ENCODE measurements around the gene ANKRD39. TPM values are rescaled to one million over a fixed set of nuclear protein-coding genes. Genes with fewer than 3 reads are reported as not detected.
"Not testable (repeated sequence)": the region's sequence is repeated elsewhere in the genome, so short reads cannot be mapped to it uniquely, and the experiment has no call there.

Gene ANKRD39
- total and polyA plus RNA-seq, 2 experiments from 2014 or later = 17.5 to 32.0 TPM

- not testable (repeated sequence) for H3K9me2 ChIP-seq (ENCODE audit: insufficient read depth); H3K36me3 Mint-ChIP-seq (ENCODE audit: low read depth); H3K4me2 ChIP-seq; H3K36me3 ChIP-seq (ENCODE audit: insufficient read depth); H3K4me1 ChIP-seq (ENCODE audit: insufficient read depth); H3F3A ChIP-seq (replicated peaks; ENCODE audit: low read depth); H4K20me1 ChIP-seq (replicated peaks; ENCODE audit: insufficient read depth); H3K27me3 ChIP-seq (ENCODE audit: insufficient read depth); H3K27ac ChIP-seq (ENCODE audit: low read depth); H3K79me2 ChIP-seq (replicated peaks; ENCODE audit: insufficient read depth); H3K27ac Mint-ChIP-seq; H3K4me3 ChIP-seq; ATAC-seq; H3K9me3 Mint-ChIP-seq; H3K4me3 Mint-ChIP-seq; H2AFZ ChIP-seq; DNase-seq (ENCODE audit: low spot score)
- H3K27me3 Mint-ChIP-seq (ENCODE audit: insufficient read depth, low read depth, poor library complexity) = peaks cover 15% of the 10 kb centered on the region
- peaks cover 32% of the 10 kb centered on the region for H3K4me1 Mint-ChIP-seq
These were observed 31.7 kb upstream of the ANKRD39 start for GRCh38 chr2:96889502-96889901.

- H3K27me3 Mint-ChIP-seq (ENCODE audit: insufficient read depth, low read depth, poor library complexity) = peaks cover 19% of the 10 kb centered on the region
- ATAC-seq (no peak), DNase-seq (ENCODE audit: low spot score) (no peak)
- no peak overlapping the region for H3K27ac ChIP-seq (ENCODE audit: low read depth)
- H3K9me3 Mint-ChIP-seq = no peaks in the 10 kb centered on the region
- H3K4me2 ChIP-seq = no peak overlapping the region
- no peaks in the 10 kb centered on the region for H3K36me3 ChIP-seq (ENCODE audit: insufficient read depth)
- no peaks in the 10 kb centered on the region for H3K9me2 ChIP-seq (ENCODE audit: insufficient read depth)
- no peaks in the 10 kb centered on the region for H4K20me1 ChIP-seq (replicated peaks; ENCODE audit: insufficient read depth)
- H3K4me1 ChIP-seq (ENCODE audit: insufficient read depth) = no peaks in the 10 kb centered on the region; the same call in 1 of the 2 replicates
- H3K79me2 ChIP-seq (replicated peaks; ENCODE audit: insufficient read depth) = no peaks in the 10 kb centered on the region
- H3K27ac Mint-ChIP-seq = no peak overlapping the region
- H3K4me3 ChIP-seq = no peak overlapping the region
- H3K27me3 ChIP-seq (ENCODE audit: insufficient read depth) = no peaks in the 10 kb centered on the region
- peaks cover 32% of the 10 kb centered on the region for H3K4me1 Mint-ChIP-seq
- H2AFZ ChIP-seq = no peak overlapping the region; the same call in 1 of the 2 replicates
- H3F3A ChIP-seq (replicated peaks; ENCODE audit: low read depth) = no peaks in the 10 kb centered on the region
- H3K4me3 Mint-ChIP-seq = no peak overlapping the region
- H3K36me3 Mint-ChIP-seq (ENCODE audit: low read depth) = no peaks in the 10 kb centered on the region
- TF ChIP-seq NANOG (IDR thresholded peaks at IDR 0.05; ENCODE audit: borderline replicate concordance) (no peak), STAT1 (IDR thresholded peaks at IDR 0.05; ENCODE audit: unreplicated experiment) (no peak), CTCF (conservative IDR thresholded peaks at IDR 0.05; ENCODE audit: low read depth in 2 of 2) (no peak), JUNB (IDR thresholded peaks at IDR 0.05; ENCODE audit: unreplicated experiment) (no peak), ETS1 (IDR thresholded peaks at IDR 0.05) (no peak), ZNF114 (CRISPR knock-in tag; IDR thresholded peaks at IDR 0.05) (no peak)
- TF ChIP-seq, protein P1, sequence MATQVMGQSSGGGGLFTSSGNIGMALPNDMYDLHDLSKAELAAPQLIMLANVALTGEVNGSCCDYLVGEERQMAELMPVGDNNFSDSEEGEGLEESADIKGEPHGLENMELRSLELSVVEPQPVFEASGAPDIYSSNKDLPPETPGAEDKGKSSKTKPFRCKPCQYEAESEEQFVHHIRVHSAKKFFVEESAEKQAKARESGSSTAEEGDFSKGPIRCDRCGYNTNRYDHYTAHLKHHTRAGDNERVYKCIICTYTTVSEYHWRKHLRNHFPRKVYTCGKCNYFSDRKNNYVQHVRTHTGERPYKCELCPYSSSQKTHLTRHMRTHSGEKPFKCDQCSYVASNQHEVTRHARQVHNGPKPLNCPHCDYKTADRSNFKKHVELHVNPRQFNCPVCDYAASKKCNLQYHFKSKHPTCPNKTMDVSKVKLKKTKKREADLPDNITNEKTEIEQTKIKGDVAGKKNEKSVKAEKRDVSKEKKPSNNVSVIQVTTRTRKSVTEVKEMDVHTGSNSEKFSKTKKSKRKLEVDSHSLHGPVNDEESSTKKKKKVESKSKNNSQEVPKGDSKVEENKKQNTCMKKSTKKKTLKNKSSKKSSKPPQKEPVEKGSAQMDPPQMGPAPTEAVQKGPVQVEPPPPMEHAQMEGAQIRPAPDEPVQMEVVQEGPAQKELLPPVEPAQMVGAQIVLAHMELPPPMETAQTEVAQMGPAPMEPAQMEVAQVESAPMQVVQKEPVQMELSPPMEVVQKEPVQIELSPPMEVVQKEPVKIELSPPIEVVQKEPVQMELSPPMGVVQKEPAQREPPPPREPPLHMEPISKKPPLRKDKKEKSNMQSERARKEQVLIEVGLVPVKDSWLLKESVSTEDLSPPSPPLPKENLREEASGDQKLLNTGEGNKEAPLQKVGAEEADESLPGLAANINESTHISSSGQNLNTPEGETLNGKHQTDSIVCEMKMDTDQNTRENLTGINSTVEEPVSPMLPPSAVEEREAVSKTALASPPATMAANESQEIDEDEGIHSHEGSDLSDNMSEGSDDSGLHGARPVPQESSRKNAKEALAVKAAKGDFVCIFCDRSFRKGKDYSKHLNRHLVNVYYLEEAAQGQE (IDR thresholded peaks at IDR 0.05; ENCODE audit: unreplicated experiment) = no peak
These were observed 30.5 kb upstream of the ANKRD39 start for GRCh38 chr2:96888072-96889011.

Measured in GM23338 (cell line).